LNCaP clone FGC (cell line): ENCODE data around the gene ADRA2B.
"Not testable (repeated sequence)": the region's sequence is repeated elsewhere in the genome, so short reads cannot be mapped to it uniquely, and the experiment has no call there.

ENCODE experiments used
- DNase-seq: peaks from one replicate; pipeline ENCODE4 v3.0.0-alpha.2; 2011; ENCODE audit warnings: low read depth
- H3K4me3 ChIP-seq: 2 replicates; pipeline ENCODE4 v1.5.1; 2011; ENCODE audit warnings: mild to moderate bottlenecking, low read depth, low read length, control low read depth
- CTCF ChIP-seq: IDR thresholded peaks from 2 replicates; pipeline ENCODE4 v1.5.1; 2012; ENCODE audit warnings: mild to moderate bottlenecking; ENCODE audit not compliant: control insufficient read depth, insufficient read depth; ENCODE audit errors: extremely low read depth

Gene ADRA2B

DNA sequence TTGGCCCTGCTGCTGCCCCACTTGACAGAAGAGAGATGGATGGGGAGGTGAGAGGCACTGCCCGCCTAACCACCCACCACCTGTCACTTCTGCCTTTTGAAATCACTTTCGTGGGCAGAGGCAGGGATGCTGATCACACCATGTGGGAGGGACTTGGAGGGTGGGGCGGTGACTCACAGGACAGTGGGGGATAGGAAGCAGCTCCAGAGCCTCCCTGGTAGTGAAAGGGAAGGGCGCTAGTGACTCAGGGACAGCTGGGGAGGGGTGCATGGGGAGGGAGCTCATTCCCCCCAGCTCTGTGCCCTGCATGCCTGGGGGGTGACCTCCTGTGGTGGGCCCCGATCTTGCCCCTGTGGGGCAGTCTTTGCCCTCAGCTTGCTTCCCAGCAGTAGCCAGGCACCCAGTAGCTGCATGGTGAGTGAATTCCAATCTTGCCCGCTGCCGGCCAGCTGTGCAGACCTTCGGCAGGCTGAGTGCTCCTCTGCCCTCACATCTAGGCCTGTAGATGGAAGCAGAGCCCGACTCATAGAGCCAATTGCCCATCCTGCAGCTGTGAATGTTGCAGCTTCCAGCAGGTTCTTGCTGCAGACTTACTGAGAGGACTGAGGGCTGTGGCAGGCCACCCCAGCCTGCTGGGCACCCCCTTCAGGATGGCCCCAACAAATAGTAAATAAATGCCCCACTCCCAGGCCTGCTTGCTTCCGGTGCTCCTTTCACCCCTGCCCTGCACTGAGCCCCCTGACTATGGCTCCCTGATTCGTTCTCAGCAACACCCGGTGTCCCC, 53.1 kb downstream of the ADRA2B start:
- DNase-seq, H3K4me3 ChIP-seq: not testable (repeated sequence)
- 0 out of 2 replicates have a peak, but pooled peaks have one; percentile 17 for TF ChIP-seq CTCF
